ENCODE measurements around the gene DNASE1.

GRCh38 chr16:3702082-3702481 is 47.6 kb downstream of the DNASE1 start:
- TF ChIP-seq CTCF (IDR thresholded peaks at IDR 0.05; ENCODE audit: poor library complexity, severe bottlenecking), result no peak
- TF ChIP-seq TAF1 (IDR thresholded peaks at IDR 0.05; ENCODE audit: low read depth), result no peak
- no peak for TF ChIP-seq POLR2AphosphoS5 (IDR thresholded peaks at IDR 0.05)
- TF ChIP-seq EZH2 (IDR thresholded peaks at IDR 0.05; ENCODE audit: borderline replicate concordance, insufficient read depth, low read length, poor library complexity, severe bottlenecking), result no peak
- TF ChIP-seq EP300 (conservative IDR thresholded peaks at IDR 0.05; ENCODE audit: poor library complexity, severe bottlenecking), result no peak
- TF ChIP-seq REST (IDR thresholded peaks at IDR 0.05; ENCODE audit: borderline replicate concordance), result no peak
- TF ChIP-seq RAD21 (conservative IDR thresholded peaks at IDR 0.05), result no peak
- no peak for TF ChIP-seq SMC3 (conservative IDR thresholded peaks at IDR 0.05; ENCODE audit: poor library complexity)
- TF ChIP-seq MXI1 (conservative IDR thresholded peaks at IDR 0.05; ENCODE audit: poor library complexity, severe bottlenecking), result no peak

Measured in neural cell (in vitro differentiated cells).